Measurements from ENCODE around the gene INPP5E. TPM values are rescaled to one million over a fixed set of nuclear protein-coding genes. Genes with fewer than 3 reads are reported as not detected.

Gene INPP5E
- total and polyA plus RNA-seq, 2 experiments from 2014 or later = 5.0 to 8.1 TPM

DNA sequence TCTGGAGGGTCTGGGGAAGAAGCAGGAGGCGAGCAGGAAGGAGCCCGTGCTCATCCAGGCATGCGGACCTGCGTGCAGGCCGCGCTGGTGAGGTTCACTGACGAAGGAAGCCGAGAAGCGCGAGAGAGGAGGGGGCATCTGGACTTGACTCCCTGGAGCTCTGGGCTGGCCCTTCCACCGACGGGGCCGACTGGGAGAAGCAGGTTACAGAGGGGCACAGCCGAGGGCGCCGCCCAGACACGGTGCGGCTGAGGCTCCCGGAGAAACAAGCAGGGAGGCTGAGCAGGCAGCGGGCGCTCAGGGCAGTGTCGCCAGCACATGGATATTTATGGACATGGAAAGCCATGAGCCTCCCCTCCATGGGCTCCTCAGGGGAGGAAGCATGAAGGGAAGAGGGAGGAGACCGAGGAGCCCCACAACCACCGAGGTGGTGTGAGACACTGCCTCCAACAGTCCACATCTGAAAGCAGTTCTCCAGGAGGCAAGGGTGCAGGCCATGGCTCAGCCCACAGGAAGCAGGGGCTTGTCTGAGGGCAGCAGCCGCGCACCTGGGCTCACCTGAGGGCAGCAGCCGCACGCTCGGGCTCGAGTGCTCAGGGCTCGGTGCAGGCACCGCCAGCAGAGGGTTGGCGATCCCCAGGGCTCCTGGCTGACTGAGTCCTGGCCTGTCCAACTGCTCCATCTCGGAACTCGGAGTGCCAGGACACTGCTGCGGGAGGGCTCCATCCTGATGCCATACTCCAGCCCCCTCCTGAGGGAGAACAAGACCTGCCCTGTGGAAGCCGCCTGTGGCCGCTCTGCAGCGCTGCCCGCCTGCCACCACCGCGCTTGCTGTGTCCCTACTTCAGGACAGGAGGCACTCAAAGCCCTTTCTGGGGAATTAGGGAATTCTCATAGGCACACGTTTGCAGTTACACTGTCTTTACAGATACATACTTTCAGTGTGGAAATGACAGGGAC is 15.7 kb upstream of the INPP5E start:
- in situ Hi-C loops (cut with MboI) = no loop called here
- no peaks in the 10 kb centered on the region for H3K9me3 ChIP-seq (ENCODE audit: low read depth)
- no peak overlapping the region for H3K9ac ChIP-seq
- no peaks in the 10 kb centered on the region for H3K27me3 ChIP-seq (replicated peaks; ENCODE audit: insufficient read depth)
- no peaks in the 10 kb centered on the region for H4K20me1 ChIP-seq (ENCODE audit: insufficient read depth)
- no peaks in the 10 kb centered on the region for H3K4me1 ChIP-seq (ENCODE audit: insufficient read depth)
- H3F3A ChIP-seq (ENCODE audit: insufficient read depth) = no peaks in the 10 kb centered on the region
- H3K4me2 ChIP-seq (ENCODE audit: unreplicated experiment) = no peak overlapping the region
- peaks cover 46% of the 10 kb centered on the region for H3K36me3 ChIP-seq (ENCODE audit: low read depth)
- no peak for TF ChIP-seq EZH2 (IDR thresholded peaks at IDR 0.05; ENCODE audit: insufficient read depth, poor library complexity, severe bottlenecking)
- no peak for TF ChIP-seq EZH2phosphoT487 (IDR thresholded peaks at IDR 0.05; ENCODE audit: insufficient read depth, low read depth)
- no peak overlapping the region for H2AFZ ChIP-seq
- H3K79me2 ChIP-seq (ENCODE audit: insufficient read depth) = peaks cover 27% of the 10 kb centered on the region
- DNase-seq = no peak
- H3K4me3 ChIP-seq = no peak overlapping the region
- no peak overlapping the region for H3K27ac ChIP-seq
- H3K9me2 ChIP-seq (ENCODE audit: insufficient read depth) = no peaks in the 10 kb centered on the region
- WGBS, 2 experiments (ENCODE audit: low coverage in 1 of 2, low lambda C conversion rate in 2 of 2, missing lambda C conversion rate in 2 of 2) = 95% methylated on average over 42 of the region's 43 CpGs

DNA sequence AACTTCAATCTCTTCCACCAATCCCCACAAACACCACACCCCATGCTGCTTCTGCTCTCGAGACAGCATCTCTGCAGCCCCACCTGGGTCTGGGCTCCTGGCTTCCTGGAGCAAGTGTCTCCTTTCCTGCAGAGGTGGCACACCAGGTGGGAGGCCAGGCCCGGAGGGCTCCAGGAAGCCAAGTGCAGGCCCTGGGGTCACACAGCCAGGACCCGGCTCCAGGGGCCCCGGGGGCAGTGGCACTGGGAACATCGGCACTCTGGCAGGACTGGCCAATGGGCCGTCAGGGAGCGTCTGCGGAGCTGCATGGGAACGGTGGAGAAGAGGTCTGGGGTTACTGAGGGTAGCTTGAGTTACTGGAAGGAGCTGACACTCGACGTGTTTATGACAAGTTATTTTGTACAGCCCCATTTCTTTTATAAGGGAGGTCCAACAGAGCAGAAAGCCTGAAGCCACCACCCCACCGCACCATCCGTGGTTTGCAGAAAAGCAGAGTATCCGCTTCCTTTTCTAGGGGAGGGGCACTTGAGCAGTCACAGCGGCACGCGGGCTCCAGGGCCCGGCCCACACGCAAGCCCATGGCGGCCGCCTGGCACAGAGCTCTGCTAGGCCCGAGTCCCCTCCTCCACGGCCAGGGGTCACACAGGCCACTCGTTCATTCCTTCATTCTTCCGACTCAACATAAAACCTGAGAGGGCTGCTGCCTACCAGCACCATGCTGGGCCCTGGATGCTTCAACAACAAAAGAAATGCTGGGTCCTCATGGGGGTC is 14.6 kb upstream of the INPP5E start:
- Histone ChIP-seq H3K36me3 (ENCODE audit: low read depth) (peaks cover 47% of the 10 kb centered on the region), H3K9ac (no peak overlapping the region), H3K9me2 (ENCODE audit: insufficient read depth) (no peaks in the 10 kb centered on the region), H3K4me1 (ENCODE audit: insufficient read depth) (no peaks in the 10 kb centered on the region), H3K4me2 (ENCODE audit: unreplicated experiment) (no peak overlapping the region), H4K20me1 (ENCODE audit: insufficient read depth) (no peaks in the 10 kb centered on the region), H3K79me2 (ENCODE audit: insufficient read depth) (peaks cover 30% of the 10 kb centered on the region; the same call in 1 of the 2 replicates), H3K27ac (no peak overlapping the region), H3F3A (ENCODE audit: insufficient read depth) (0 out of 2 replicates have a peak, but pooled peaks cover 4% of the 10 kb centered on the region), H3K27me3 (replicated peaks; ENCODE audit: insufficient read depth) (no peaks in the 10 kb centered on the region), H3K9me3 (ENCODE audit: low read depth) (no peaks in the 10 kb centered on the region), H2AFZ (no peak overlapping the region), H3K4me3 (no peak overlapping the region)
- WGBS, 2 experiments (ENCODE audit: low coverage in 1 of 2, low lambda C conversion rate in 2 of 2, missing lambda C conversion rate in 2 of 2) = 94 to 96% methylated on average over 25 of the region's 25 CpGs
- in situ Hi-C loops (cut with MboI) = no loop called here
- DNase-seq = no peak
- TF ChIP-seq EZH2 (IDR thresholded peaks at IDR 0.05; ENCODE audit: insufficient read depth, poor library complexity, severe bottlenecking) (no peak), EZH2phosphoT487 (IDR thresholded peaks at IDR 0.05; ENCODE audit: insufficient read depth, low read depth) (no peak)

DNA sequence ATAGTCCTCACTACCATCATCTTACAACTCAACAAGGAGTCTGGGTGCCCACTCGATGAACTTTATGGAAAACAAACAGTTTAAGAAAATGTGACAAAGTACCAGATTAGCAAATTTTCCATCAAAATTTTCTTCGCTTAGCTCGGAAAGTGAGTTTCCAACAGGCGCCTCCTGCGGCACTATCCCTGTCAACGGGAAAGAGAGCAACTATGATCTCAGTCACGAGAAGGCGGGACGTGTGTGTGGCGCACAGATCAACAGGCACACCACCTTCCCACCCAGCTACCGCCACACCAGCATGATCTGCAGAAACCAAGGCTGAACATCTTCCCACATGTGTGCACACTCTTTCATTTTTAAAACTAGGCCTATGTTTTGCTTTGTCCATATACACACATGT is 13.7 kb upstream of the INPP5E start:
- H3K36me3 ChIP-seq (ENCODE audit: low read depth) = peaks cover 40% of the 10 kb centered on the region
- no peak overlapping the region for H2AFZ ChIP-seq
- H3K4me2 ChIP-seq (ENCODE audit: unreplicated experiment) = no peak overlapping the region
- no peaks in the 10 kb centered on the region for H3K9me3 ChIP-seq (ENCODE audit: low read depth)
- no peaks in the 10 kb centered on the region for H3K9me2 ChIP-seq (ENCODE audit: insufficient read depth)
- in situ Hi-C loops (cut with MboI) = no loop called here
- DNase-seq = no peak
- WGBS, 2 experiments (ENCODE audit: low coverage in 1 of 2, low lambda C conversion rate in 2 of 2, missing lambda C conversion rate in 2 of 2) = 90 to 91% methylated on average over 11 of the region's 11 CpGs
- H3K4me3 ChIP-seq = no peak overlapping the region
- H3K9ac ChIP-seq = no peak overlapping the region
- no peak overlapping the region for H3K27ac ChIP-seq
- H3K27me3 ChIP-seq (replicated peaks; ENCODE audit: insufficient read depth) = no peaks in the 10 kb centered on the region
- H4K20me1 ChIP-seq (ENCODE audit: insufficient read depth) = no peaks in the 10 kb centered on the region
- H3K79me2 ChIP-seq (ENCODE audit: insufficient read depth) = peaks cover 24% of the 10 kb centered on the region; the same call in 1 of the 2 replicates
- no peak for TF ChIP-seq EZH2 (IDR thresholded peaks at IDR 0.05; ENCODE audit: insufficient read depth, poor library complexity, severe bottlenecking)
- no peak for TF ChIP-seq EZH2phosphoT487 (IDR thresholded peaks at IDR 0.05; ENCODE audit: insufficient read depth, low read depth)
- no peaks in the 10 kb centered on the region for H3K4me1 ChIP-seq (ENCODE audit: insufficient read depth)
- 0 out of 2 replicates have a peak, but pooled peaks cover 4% of the 10 kb centered on the region for H3F3A ChIP-seq (ENCODE audit: insufficient read depth)

DNA sequence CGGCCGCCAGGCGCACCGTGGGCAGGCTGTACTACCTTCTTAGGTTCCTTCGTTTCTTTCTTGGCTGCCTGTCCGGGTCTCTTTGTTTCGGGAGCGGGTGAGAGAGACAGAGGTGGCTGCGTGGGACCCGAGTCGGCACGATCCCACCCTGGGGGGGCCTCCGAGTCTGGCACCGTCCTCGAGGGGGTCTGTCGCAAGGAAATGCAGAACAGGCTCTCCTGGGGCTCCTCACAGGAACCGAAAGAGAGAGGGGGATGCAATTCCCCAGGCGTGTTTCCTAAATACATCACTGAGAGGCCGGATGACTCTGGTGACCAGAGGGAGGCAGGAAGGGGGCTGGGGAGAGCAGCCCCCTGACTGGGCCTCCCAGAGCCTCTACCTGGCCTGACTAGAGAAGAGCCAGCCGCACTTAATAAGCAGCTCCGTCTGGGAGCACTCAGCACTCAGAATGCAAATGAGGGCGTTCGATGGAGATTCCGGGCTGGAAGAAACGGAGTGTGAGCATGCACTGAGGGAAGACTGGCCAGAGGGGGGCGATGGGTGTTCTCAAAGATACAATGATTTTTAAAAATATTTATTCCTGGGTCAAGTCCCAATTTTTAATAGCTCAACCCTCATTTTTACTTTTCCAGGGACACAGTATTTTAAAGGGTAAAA is 11.7 kb upstream of the INPP5E start:
- Histone ChIP-seq H3K9me3 (ENCODE audit: low read depth) (no peaks in the 10 kb centered on the region), H3K27me3 (replicated peaks; ENCODE audit: insufficient read depth) (no peaks in the 10 kb centered on the region), H3K9me2 (ENCODE audit: insufficient read depth) (no peaks in the 10 kb centered on the region), H3K4me2 (ENCODE audit: unreplicated experiment) (no peak overlapping the region), H3K4me1 (ENCODE audit: insufficient read depth) (no peaks in the 10 kb centered on the region), H3K79me2 (ENCODE audit: insufficient read depth) (peaks cover 29% of the 10 kb centered on the region), H3F3A (ENCODE audit: insufficient read depth) (0 out of 2 replicates have a peak, but pooled peaks cover 4% of the 10 kb centered on the region), H2AFZ (no peak overlapping the region), H3K36me3 (ENCODE audit: low read depth) (peaks cover 38% of the 10 kb centered on the region), H3K4me3 (no peak overlapping the region), H4K20me1 (ENCODE audit: insufficient read depth) (no peaks in the 10 kb centered on the region), H3K27ac (no peak overlapping the region), H3K9ac (no peak overlapping the region)
- in situ Hi-C loops (cut with MboI) = no loop called here
- 87 to 91% methylated on average over 26 of the region's 26 CpGs for WGBS, 2 experiments (ENCODE audit: low coverage in 1 of 2, low lambda C conversion rate in 2 of 2, missing lambda C conversion rate in 2 of 2)
- DNase-seq = no peak
- TF ChIP-seq EZH2 (IDR thresholded peaks at IDR 0.05; ENCODE audit: insufficient read depth, poor library complexity, severe bottlenecking) (no peak), EZH2phosphoT487 (IDR thresholded peaks at IDR 0.05; ENCODE audit: insufficient read depth, low read depth) (no peak)

All from GM23248 (cell line).